GM12873 (cell line): ENCODE data around the gene UST.

Source experiments
- CTCF ChIP-seq: IDR thresholded peaks from 2 replicates; pipeline ENCODE4 v1.5.1; 2012; ENCODE audit warnings: low read depth, mild to moderate bottlenecking, moderate library complexity, low read length, control low read depth; ENCODE audit not compliant: insufficient read depth; ENCODE audit errors: missing control alignments

The UST gene

GRCh38 chr6:148905901-148906300 is 159.1 kb downstream of the UST start:
- no peak for TF ChIP-seq CTCF

GRCh38 chr6:148906386-148906785 is 159.6 kb downstream of the UST start:
- no peak for TF ChIP-seq CTCF

- no peak for TF ChIP-seq CTCF
Observed at GRCh38 chr6:148907573-148907972, 160.7 kb downstream of the UST start.

- no peak for TF ChIP-seq CTCF
Observed at GRCh38 chr6:148912252-148912651, 165.4 kb downstream of the UST start.

GRCh38 chr6:148915810-148916209 is 169.0 kb downstream of the UST start:
- no peak for TF ChIP-seq CTCF

- no peak for TF ChIP-seq CTCF
Observed at GRCh38 chr6:148924226-148925012, 177.6 kb downstream of the UST start.

- no peak for TF ChIP-seq CTCF
Observed at GRCh38 chr6:148925701-148926100, 178.9 kb downstream of the UST start.
